Measurements from ENCODE around the gene HHLA2. TPM values are rescaled to one million over a fixed set of nuclear protein-coding genes. Genes with fewer than 3 reads are reported as not detected.

Gene HHLA2
- total RNA-seq, 5 donors from 2014 or later (not counting 1 experiment from before 2014, with no cell fraction given): 0.28 to 1.5 (median 0.35) TPM

- no peak overlapping the region for H3K4me3 ChIP-seq (ENCODE audit: control insufficient read depth in 1 of 2, extremely low read depth in 1 of 2, low read length in 1 of 2)
- no peaks in the 10 kb centered on the region for H3K36me3 ChIP-seq (ENCODE audit: control insufficient read depth in 2 of 2, extremely low read depth in 1 of 2, insufficient read depth in 1 of 2, low read length in 1 of 2)
- Mint-ChIP-seq H3K27ac (no peak overlapping the region), H3K9me3 (no peaks in the 10 kb centered on the region), H3K36me3 (no peaks in the 10 kb centered on the region), H3K4me3 (no peak overlapping the region), H3K27me3 (no peaks in the 10 kb centered on the region), H3K4me1 (peaks cover 0 to 13% (median 12%) of the 10 kb centered on the region in 3 donors)
- no peaks in the 10 kb centered on the region for H3K4me1 ChIP-seq (ENCODE audit: control insufficient read depth in 1 of 2, extremely low read depth in 1 of 2, insufficient read depth in 2 of 2, low read length in 2 of 2)
- POLR2A ChIA-PET: interaction anchor here (0.5 to 0.6 kb wide), 4 partner anchors 195 to 934 kb away, joined by 3 to 5 read pairs (median 4); no protein-coding TSS in a partner anchor
- DNase-seq (no peak), ATAC-seq (replicated peaks in 1 of 4) (no peak)
- 88% methylated on average over 2 of the region's 6 CpGs for WGBS (ENCODE audit: insufficient coverage)
- CTCF ChIA-PET: interaction anchor here (0.8 to 1.0 kb wide), 2 partner anchors 67 to 383 kb away, joined by 3 read pairs; no protein-coding TSS in a partner anchor
- no peaks in the 10 kb centered on the region for H3K9me3 ChIP-seq
- H3K27ac ChIP-seq (ENCODE audit: low read length): no peak overlapping the region
- no peaks in the 10 kb centered on the region for H3K27me3 ChIP-seq (replicated peaks in 1 of 2; ENCODE audit: control insufficient read depth in 2 of 2, extremely low read depth in 1 of 2, insufficient read depth in 2 of 2, low read length in 1 of 2)
Observed at GRCh38 chr3:108320746-108321350, 24.5 kb downstream of the HHLA2 start.

GRCh38 chr3:108322352-108322751 is 26.0 kb downstream of the HHLA2 start:
- peaks cover 0 to 4% (median 0%) of the 10 kb centered on the region in 3 donors for H3K9me3 Mint-ChIP-seq
- Histone ChIP-seq H3K4me3 (ENCODE audit: control insufficient read depth in 1 of 2, extremely low read depth in 1 of 2, low read length in 1 of 2) (no peak overlapping the region), H3K4me1 (ENCODE audit: control insufficient read depth in 1 of 2, extremely low read depth in 1 of 2, insufficient read depth in 2 of 2, low read length in 2 of 2) (no peaks in the 10 kb centered on the region), H3K27me3 (replicated peaks in 1 of 2; ENCODE audit: control insufficient read depth in 2 of 2, extremely low read depth in 1 of 2, insufficient read depth in 2 of 2, low read length in 1 of 2) (no peaks in the 10 kb centered on the region), H3K27ac (ENCODE audit: low read length) (no peak overlapping the region), H3K36me3 (ENCODE audit: control insufficient read depth in 2 of 2, extremely low read depth in 1 of 2, insufficient read depth in 1 of 2, low read length in 1 of 2) (no peaks in the 10 kb centered on the region), H3K9me3 (no peaks in the 10 kb centered on the region)
- peak in 26 of 35 experiments; percentile 1 to 61 (median 15) for DNase-seq
- peaks cover 0 to 15% (median 12%) of the 10 kb centered on the region in 3 donors for H3K4me1 Mint-ChIP-seq
- no peaks in the 10 kb centered on the region for H3K27me3 Mint-ChIP-seq
- ChIA-PET CTCF (interaction anchor here (0.8 kb wide), 2 partner anchors 25 to 384 kb away, joined by 3 to 4 read pairs; no protein-coding TSS in a partner anchor), POLR2A (interaction anchor here in 1 of 2 donors (0.6 to 0.7 kb wide), 2 partner anchors 99 to 168 kb away, joined by 3 read pairs; no protein-coding TSS in a partner anchor)
- ATAC-seq (replicated peaks in 1 of 4): peak in 2 of 4 experiments; percentile 32 to 40
- H3K4me3 Mint-ChIP-seq: no peak overlapping the region
- WGBS (ENCODE audit: insufficient coverage): no CpG with 5 or more reads among the region's 4 CpGs
- H3K27ac Mint-ChIP-seq: no peak overlapping the region
- H3K36me3 Mint-ChIP-seq: peaks cover 3% of the 10 kb centered on the region

- Histone ChIP-seq H3K36me3 (ENCODE audit: control insufficient read depth in 2 of 2, extremely low read depth in 1 of 2, insufficient read depth in 1 of 2, low read length in 1 of 2) (no peaks in the 10 kb centered on the region), H3K27me3 (replicated peaks in 1 of 2; ENCODE audit: control insufficient read depth in 2 of 2, extremely low read depth in 1 of 2, insufficient read depth in 2 of 2, low read length in 1 of 2) (no peaks in the 10 kb centered on the region), H3K27ac (ENCODE audit: low read length) (no peak overlapping the region), H3K9me3 (no peaks in the 10 kb centered on the region), H3K4me1 (ENCODE audit: control insufficient read depth in 1 of 2, extremely low read depth in 1 of 2, insufficient read depth in 2 of 2, low read length in 2 of 2) (no peaks in the 10 kb centered on the region), H3K4me3 (ENCODE audit: control insufficient read depth in 1 of 2, extremely low read depth in 1 of 2, low read length in 1 of 2) (no peak overlapping the region)
- no CpG with 5 or more reads among the region's 1 CpG for WGBS (ENCODE audit: insufficient coverage)
- ChIA-PET CTCF (interaction anchor here in 1 of 2 donors (0.7 kb wide), 1 partner anchor 113 kb away, joined by 3 read pairs; no protein-coding TSS in a partner anchor), POLR2A (no interaction called here)
- H3K4me3 Mint-ChIP-seq: no peak overlapping the region
- no peak for DNase-seq
- H3K27me3 Mint-ChIP-seq: no peaks in the 10 kb centered on the region
- H3K4me1 Mint-ChIP-seq: peaks cover 8 to 26% (median 15%) of the 10 kb centered on the region in 3 donors
- peaks cover 5% of the 10 kb centered on the region for H3K36me3 Mint-ChIP-seq
- H3K9me3 Mint-ChIP-seq: peaks cover 0 to 5% (median 0%) of the 10 kb centered on the region in 3 donors
- no peak for ATAC-seq (replicated peaks in 1 of 4)
- no peak overlapping the region for H3K27ac Mint-ChIP-seq
Observed at GRCh38 chr3:108324177-108324576, 27.8 kb downstream of the HHLA2 start.

GRCh38 chr3:108327168-108327567 is 30.8 kb downstream of the HHLA2 start:
- peaks cover 10 to 27% (median 17%) of the 10 kb centered on the region in 3 donors for H3K4me1 Mint-ChIP-seq
- no peaks in the 10 kb centered on the region for H3K4me1 ChIP-seq (ENCODE audit: control insufficient read depth in 1 of 2, extremely low read depth in 1 of 2, insufficient read depth in 2 of 2, low read length in 2 of 2)
- no peak overlapping the region for H3K4me3 Mint-ChIP-seq
- peaks cover 0 to 5% (median 0%) of the 10 kb centered on the region in 3 donors for H3K9me3 Mint-ChIP-seq
- peaks cover 5% of the 10 kb centered on the region for H3K36me3 Mint-ChIP-seq
- POLR2A ChIA-PET: no interaction called here
- H3K36me3 ChIP-seq (ENCODE audit: control insufficient read depth in 2 of 2, extremely low read depth in 1 of 2, insufficient read depth in 1 of 2, low read length in 1 of 2): no peaks in the 10 kb centered on the region
- CTCF ChIA-PET: interaction anchor here in 1 of 2 donors (0.7 kb wide), 1 partner anchor 299 kb away, joined by 3 read pairs; no protein-coding TSS in a partner anchor
- ATAC-seq (replicated peaks in 1 of 4) (no peak), DNase-seq (no peak)
- no peaks in the 10 kb centered on the region for H3K27me3 ChIP-seq (replicated peaks in 1 of 2; ENCODE audit: control insufficient read depth in 2 of 2, extremely low read depth in 1 of 2, insufficient read depth in 2 of 2, low read length in 1 of 2)
- no peaks in the 10 kb centered on the region for H3K27me3 Mint-ChIP-seq
- no peak overlapping the region for H3K4me3 ChIP-seq (ENCODE audit: control insufficient read depth in 1 of 2, extremely low read depth in 1 of 2, low read length in 1 of 2)
- H3K9me3 ChIP-seq: no peaks in the 10 kb centered on the region
- no peak overlapping the region for H3K27ac ChIP-seq (ENCODE audit: low read length)
- H3K27ac Mint-ChIP-seq: no peak overlapping the region

- H3K27me3 ChIP-seq (replicated peaks in 1 of 2; ENCODE audit: control insufficient read depth in 2 of 2, extremely low read depth in 1 of 2, insufficient read depth in 2 of 2, low read length in 1 of 2): no peaks in the 10 kb centered on the region
- Mint-ChIP-seq H3K9me3 (peaks cover 0 to 5% (median 0%) of the 10 kb centered on the region in 3 donors), H3K4me3 (no peak overlapping the region), H3K27ac (peak overlapping the region in 1 of 2 donors; percentile 24), H3K36me3 (peaks cover 5% of the 10 kb centered on the region), H3K27me3 (no peaks in the 10 kb centered on the region), H3K4me1 (peaks cover 10 to 20% (median 17%) of the 10 kb centered on the region in 3 donors)
- no peak overlapping the region for H3K4me3 ChIP-seq (ENCODE audit: control insufficient read depth in 1 of 2, extremely low read depth in 1 of 2, low read length in 1 of 2)
- CTCF ChIA-PET: no interaction called here
- no peaks in the 10 kb centered on the region for H3K9me3 ChIP-seq
- no peak for DNase-seq
- H3K27ac ChIP-seq (ENCODE audit: low read length): no peak overlapping the region
- no peaks in the 10 kb centered on the region for H3K36me3 ChIP-seq (ENCODE audit: control insufficient read depth in 2 of 2, extremely low read depth in 1 of 2, insufficient read depth in 1 of 2, low read length in 1 of 2)
- ATAC-seq (replicated peaks in 1 of 4): no peak
- 50% methylated on average over 4 of the region's 4 CpGs for WGBS (ENCODE audit: insufficient coverage)
- POLR2A ChIA-PET: no interaction called here
- no peaks in the 10 kb centered on the region for H3K4me1 ChIP-seq (ENCODE audit: control insufficient read depth in 1 of 2, extremely low read depth in 1 of 2, insufficient read depth in 2 of 2, low read length in 2 of 2)
Observed at GRCh38 chr3:108328821-108329486, 32.6 kb downstream of the HHLA2 start.

GRCh38 chr3:108329508-108329907 is 33.2 kb downstream of the HHLA2 start:
- no peak overlapping the region for H3K27ac ChIP-seq (ENCODE audit: low read length)
- Mint-ChIP-seq H3K36me3 (peaks cover 5% of the 10 kb centered on the region), H3K27ac (peak overlapping the region in 1 of 2 donors; percentile 24), H3K4me1 (peaks cover 10 to 20% (median 17%) of the 10 kb centered on the region in 3 donors), H3K27me3 (no peaks in the 10 kb centered on the region), H3K4me3 (no peak overlapping the region), H3K9me3 (peaks cover 0 to 5% (median 0%) of the 10 kb centered on the region in 3 donors)
- no peak overlapping the region for H3K4me3 ChIP-seq (ENCODE audit: control insufficient read depth in 1 of 2, extremely low read depth in 1 of 2, low read length in 1 of 2)
- ChIA-PET CTCF (no interaction called here), POLR2A (no interaction called here)
- no CpG with 5 or more reads among the region's 5 CpGs for WGBS (ENCODE audit: insufficient coverage)
- H3K4me1 ChIP-seq (ENCODE audit: control insufficient read depth in 1 of 2, extremely low read depth in 1 of 2, insufficient read depth in 2 of 2, low read length in 2 of 2): no peaks in the 10 kb centered on the region
- H3K27me3 ChIP-seq (replicated peaks in 1 of 2; ENCODE audit: control insufficient read depth in 2 of 2, extremely low read depth in 1 of 2, insufficient read depth in 2 of 2, low read length in 1 of 2): no peaks in the 10 kb centered on the region
- H3K9me3 ChIP-seq: no peaks in the 10 kb centered on the region
- no peak for DNase-seq
- ATAC-seq (replicated peaks in 1 of 4): no peak
- no peaks in the 10 kb centered on the region for H3K36me3 ChIP-seq (ENCODE audit: control insufficient read depth in 2 of 2, extremely low read depth in 1 of 2, insufficient read depth in 1 of 2, low read length in 1 of 2)
